Cortex of kidney (tissue), 1 donor: ENCODE measurements around the gene ELL.

Source experiments
- DNase-seq: peaks from one replicate; lab custom pipeline; 2025; lab: John Stamatoyannopoulos, UW

The ELL gene

GRCh38 chr19:18397242-18398202 lies 124.3 kb downstream of the ELL start, which contains the start of gene LRRC25:
Gene LRRC25, minus strand, starts transcription at chr19:18397622. Its CDS starts 659 bp downstream, at chr19:18396963.
- no peak for DNase-seq

DNA sequence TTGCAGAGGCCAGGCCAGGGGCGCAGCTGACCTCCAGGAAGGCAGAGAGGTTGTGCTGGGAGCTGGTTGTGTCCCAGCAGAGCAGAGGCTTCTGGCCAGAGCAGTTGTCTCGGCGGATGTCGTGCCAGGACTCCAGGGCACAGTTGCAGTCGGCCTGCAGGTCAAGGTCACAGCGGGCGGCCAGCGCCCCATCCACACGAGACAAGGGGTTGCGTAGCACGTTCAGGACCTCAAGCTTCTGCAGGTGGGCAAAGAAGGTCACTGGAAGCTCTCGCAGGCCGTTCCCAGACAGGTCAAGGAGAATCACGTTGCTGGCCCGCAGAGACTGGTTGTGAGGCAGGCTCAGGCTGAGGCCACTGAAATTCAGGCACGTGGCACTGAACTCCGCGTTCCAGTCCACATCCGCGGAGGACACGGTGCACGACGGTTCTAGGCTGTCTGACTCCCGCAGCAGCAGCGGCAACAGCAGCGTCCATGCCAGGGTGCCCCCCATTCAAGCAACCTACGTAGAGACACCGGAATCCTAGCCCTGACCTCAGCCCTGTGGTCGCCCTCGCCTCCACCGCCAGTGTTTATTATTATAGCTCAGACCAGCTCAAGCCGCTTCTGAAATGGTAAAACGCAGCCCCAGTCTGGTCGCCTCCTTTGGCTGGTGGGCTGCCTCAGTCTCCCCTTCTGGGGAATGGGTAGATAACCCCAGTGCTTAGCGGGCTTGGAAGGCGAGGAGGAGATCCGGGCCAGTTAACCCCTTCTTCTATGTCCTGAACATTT lies 125.2 kb downstream of the ELL start:
- DNase-seq, result no peak

GRCh38 chr19:18393836-18394235 lies 128.0 kb downstream of the ELL start:
- no peak for DNase-seq

GRCh38 chr19:18392926-18393325 lies 128.9 kb downstream of the ELL start:
- no peak for DNase-seq
